Measurements from ENCODE around the gene ABR. TPM values are rescaled to one million over a fixed set of nuclear protein-coding genes. Genes with fewer than 3 reads are reported as not detected.
A peak's percentile ranks its signal among the peaks of the same experiment; 100 is the strongest.
"Not testable (repeated sequence)": the region's sequence is repeated elsewhere in the genome, so short reads cannot be mapped to it uniquely, and the experiment has no call there.

ABR gene
- total RNA-seq, 1 donor from 2014 or later, result 158 TPM

DNA sequence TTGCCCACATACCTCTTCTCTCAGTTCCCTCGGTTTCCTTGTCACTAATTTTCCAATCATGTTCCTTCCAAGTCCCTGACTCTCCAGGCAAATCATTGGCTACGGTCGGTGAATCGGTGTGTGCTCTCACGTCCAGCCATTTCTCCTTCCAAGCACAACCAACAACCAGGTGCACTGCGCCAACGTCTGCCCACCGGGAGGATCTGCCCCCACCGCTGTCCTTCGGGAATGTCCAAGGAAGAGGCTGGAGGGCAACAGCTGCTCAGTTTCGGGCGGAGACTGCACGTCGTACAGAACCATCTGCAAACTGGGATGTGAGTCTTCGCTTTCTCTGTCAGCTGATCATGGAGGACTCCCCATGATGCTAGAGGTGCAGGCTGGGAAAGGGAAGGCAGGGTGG, 191.8 kb downstream of the ABR start:
- DNase-seq (ENCODE audit: low spot score), result no peak
- intact Hi-C loops (cut with DNase I), result loop anchor here (10.0 kb wide), 1 partner anchor 273 kb away; the partner anchor contains the start of gene VPS53

DNA sequence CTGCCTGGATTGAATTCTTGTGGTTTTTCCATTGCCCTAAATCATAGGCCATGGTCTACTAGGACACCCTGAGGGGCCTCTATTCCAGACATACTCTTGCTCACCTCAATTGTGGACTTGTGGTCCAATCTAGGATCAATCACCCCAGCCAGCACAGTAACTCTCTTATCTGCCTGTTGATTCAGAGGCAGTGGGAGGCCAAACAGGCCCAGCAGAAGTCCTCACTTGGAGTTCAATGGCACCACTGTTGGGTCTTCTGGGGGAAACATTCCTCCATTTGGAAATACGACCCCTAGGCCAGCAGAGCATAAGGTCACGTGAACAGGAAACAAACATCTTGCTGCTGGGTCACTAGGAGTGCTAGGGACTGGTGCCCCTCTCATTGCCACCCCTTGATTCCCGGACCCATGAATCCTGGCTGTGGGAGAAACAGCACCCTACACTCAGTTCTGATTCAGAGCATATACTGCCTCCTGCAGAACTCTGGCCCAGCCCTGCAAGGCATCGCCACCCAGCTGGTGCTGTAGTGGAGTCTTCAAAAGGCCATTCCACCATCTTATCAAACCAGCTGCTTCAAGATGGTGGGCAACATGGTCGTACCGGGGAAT, 193.4 kb downstream of the ABR start:
- intact Hi-C loops (cut with DNase I), result loop anchor here (10.0 kb wide), 1 partner anchor 272 kb away; the partner anchor contains the start of gene VPS53

DNA sequence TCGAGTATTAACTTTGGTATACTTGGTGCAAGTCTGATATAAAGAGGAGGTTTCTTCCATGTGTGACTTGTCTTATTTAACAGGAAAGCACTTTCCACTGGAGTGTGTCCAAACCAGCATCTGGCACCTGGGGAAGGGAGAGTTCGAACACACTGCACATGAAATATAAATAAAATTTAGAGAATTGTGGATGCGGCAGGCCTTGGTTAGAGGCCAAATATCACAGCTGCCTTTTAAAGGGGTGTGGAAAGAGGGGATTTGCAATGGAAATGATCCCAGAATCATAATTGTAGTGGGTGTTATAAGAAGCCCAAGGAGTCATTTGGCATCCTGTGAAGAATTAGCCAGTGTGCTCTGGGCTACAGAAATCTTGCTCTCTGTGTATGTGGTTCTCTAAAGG, 195.9 kb downstream of the ABR start:
- no peak for DNase-seq (ENCODE audit: low spot score)
- intact Hi-C loops (cut with DNase I), result loop anchor here (10.0 kb wide), 1 partner anchor 269 kb away; the partner anchor contains the start of gene VPS53

More for the DNA sequence above, 193.4 kb downstream of the ABR start:
- DNase-seq (ENCODE audit: low spot score), result no peak

DNA sequence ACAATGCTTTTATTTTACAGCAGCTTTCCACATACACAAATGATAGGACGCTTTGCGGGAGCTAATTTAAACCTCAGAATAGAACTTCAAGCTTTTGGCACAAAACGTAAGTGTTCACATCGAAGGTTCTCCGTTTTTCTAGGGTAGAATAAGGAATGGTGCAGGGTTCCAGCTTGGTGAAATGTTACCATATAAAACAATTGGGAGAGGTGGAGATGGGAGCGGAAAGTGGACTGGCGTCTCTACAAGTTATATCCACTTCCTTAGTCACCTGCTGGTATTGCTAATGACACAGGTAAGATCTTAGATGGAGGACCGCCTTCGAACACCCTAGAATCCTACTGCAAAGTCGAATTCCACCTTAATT, 198.5 kb downstream of the ABR start:
- DNase-seq (ENCODE audit: low spot score), result no peak
- intact Hi-C loops (cut with DNase I), result loop anchor here (1.0 to 10.0 kb wide), 2 partner anchors 186 to 266 kb away; partner anchors contain the start of gene VPS53

DNA sequence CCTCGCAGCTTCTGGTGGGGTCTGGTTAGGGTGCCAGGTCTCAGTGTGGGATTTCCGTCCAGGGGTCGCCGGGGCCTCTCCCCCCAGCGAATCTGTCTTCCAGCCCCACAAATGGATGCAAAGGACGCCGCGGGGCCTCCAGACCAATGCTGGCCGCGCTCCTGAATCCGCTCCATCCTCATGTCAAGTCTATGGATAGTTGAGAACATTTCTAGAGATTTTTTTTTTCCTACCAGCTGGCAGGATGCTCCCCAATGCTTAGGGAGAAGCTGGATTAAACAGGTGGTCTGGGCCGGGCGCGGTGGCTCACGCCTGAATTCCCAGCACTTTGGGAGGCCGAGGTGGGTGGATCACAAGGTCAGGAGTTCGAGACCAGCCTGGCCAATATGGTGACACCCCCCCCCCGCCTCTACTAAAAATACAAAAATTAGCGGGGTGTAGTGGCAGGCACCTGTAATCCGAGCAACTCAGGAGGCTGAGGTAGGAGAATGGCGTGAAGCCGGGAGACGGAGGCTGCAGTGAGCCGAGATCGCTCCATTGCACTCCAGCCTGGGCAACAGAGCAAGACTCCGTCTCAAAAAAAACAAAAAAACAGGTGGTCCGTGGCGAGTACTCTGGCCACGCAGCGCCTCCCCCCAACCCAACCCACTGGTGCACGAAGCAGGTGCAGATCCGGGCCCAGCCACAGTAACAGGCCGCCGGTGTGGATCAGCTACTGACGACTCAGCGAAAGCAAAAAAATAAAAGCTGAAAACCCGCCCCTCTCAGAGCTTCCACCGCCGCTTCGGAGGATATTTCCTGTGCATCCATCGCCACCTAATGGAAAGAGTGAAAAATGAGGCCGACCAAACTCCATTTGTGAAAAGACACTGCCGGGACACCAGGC, 199.1 kb downstream of the ABR start:
- intact Hi-C loops (cut with DNase I), result loop anchor here (1.0 to 10.0 kb wide), 2 partner anchors 185 to 266 kb away; partner anchors contain the start of gene VPS53
- DNase-seq (ENCODE audit: low spot score), result peak; percentile 83

DNA sequence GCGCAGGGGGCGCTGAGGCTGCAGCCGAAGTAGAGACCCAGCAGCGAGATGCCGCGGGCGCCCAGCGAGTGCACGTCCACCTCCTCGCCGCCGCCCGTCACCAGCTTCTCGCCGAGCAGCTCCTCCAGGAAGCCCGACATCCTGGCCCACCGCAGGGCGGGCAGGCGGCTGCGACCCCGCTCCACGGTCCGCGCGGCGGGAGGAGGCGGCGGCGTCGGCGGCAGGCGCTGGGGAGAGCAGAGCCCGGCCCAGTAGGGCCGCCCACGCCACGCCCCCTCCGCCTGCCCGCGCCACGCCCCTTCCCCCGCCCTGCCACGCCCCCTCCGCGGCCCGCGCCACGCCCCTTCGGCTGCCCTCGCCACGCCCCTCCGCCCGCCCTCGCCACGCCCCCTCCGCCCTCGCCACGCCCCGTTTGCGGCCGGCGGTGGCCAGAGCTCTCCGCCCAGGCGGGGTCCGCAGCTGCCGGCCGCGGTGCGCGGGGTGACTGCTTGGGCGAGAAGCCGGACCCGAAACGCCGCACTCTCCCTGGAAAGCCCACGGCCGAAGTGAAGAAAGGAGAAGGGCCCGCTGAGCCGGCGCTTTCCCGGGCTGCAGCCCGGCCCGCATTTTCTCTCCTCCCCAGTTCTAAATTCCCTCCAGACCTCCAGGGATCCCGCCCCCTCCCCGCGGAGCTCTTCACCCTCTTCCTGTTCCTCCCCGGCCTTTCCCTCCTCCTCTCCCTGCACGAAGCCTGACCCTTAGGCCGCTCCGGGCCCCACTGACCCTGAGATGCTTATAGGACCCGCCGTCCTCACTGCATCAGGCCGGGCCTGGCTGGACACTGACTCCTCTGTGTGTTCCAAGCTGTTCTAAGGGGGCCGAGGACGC, 200.0 kb downstream of the ABR start, which contains the start of gene NXN:
Gene NXN, minus strand, starts transcription at position 238 of the 867 bp plus-strand sequence.
- intact Hi-C loops (cut with DNase I), result loop anchor here (2.0 to 10.0 kb wide), 3 partner anchors 65 to 265 kb away; partner anchors contain the start of gene VPS53
- DNase-seq (ENCODE audit: low spot score), result peak; percentile 98

DNA sequence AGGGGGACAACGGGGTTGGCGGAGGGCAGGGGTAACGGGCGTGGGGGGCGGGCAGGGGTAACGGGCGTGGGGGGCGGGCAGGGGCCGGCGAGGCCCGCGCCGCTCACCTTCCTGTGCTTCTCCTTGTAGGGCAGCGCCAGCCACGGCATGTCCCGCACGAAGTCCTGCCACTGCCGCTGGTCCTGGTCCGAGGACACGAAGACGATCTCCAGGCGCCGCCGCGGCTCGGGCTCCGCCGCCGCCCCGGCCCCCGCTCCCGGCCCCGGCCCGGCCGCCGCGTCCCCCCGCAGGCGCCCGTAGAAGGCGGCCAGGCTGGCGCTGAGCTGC, 200.6 kb downstream of the ABR start:
- no peak for DNase-seq (ENCODE audit: low spot score)
- intact Hi-C loops (cut with DNase I), result loop anchor here (2.0 to 10.0 kb wide), 2 partner anchors 64 to 98 kb away; no protein-coding TSS in a partner anchor

DNA sequence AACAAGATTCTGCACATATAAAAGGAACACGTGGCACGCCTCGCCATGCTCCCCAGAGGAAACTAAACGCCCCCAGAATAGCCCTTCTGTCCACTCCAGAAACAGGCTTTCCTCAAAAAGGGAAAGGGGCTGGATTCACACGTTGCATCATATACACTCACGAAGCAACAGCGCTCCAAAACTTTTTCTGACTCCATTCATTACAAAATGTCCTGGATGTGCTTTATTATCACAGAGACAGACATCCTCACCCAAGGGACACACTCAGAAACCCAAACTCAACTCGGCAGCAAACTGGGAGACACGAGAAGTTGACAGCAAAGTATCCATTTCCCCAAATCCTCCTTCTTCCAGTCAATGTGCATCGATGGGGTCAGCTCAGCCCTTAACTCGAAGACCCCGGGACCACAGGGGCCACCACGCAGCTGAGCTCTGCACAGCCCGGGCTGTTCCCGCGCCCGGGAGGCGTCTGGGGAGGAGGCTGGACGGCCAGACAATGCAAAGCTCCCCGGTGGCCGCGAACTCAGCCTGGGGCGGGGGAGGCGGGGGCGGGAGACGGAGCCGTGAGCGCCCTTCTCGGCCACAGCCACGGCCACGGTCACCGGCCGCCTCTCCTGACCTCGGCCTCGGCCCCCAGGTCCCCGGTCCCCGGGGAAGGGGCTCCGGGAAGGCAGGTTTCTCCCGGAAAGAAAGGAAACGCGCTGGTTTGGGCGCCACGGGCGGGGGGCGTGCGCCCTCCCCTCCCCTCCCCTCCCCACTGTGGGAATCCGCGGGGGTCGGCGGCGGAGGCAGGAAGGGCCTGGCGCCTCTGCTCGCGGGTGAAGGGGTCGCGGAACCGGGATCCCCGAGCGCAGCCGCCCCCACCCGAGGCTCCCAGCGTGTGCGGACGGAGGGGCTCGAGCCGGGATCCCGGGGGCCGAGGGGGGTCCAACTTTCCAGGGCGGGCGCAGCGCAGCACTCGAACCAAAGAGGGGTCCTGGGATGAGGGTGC, 201.4 kb downstream of the ABR start:
- DNase-seq (ENCODE audit: low spot score), result no peak
- intact Hi-C loops (cut with DNase I), result loop anchor here (2.0 to 10.0 kb wide), 2 partner anchors 64 to 98 kb away; no protein-coding TSS in a partner anchor

DNA sequence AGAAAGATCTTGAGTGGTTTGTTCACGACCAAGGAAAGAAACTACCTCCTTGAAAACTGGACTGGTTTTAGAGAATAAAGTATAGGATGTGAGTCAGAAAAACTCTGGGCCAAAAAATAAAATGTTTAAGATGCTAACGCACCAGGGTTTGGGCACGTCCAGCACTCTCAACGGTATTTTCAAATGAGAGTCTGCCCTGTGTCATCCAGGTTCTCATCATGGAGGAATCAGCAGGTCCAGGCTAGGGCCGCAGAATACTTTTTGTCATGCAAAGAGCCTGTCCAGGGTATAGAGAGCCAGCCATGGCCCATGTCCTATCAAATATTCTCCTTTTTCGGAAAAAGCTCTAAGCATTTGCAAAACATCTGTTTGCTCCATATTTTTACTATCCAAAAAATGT, 202.6 kb downstream of the ABR start:
- intact Hi-C loops (cut with DNase I), result loop anchor here (10.0 kb wide), 1 partner anchor 62 kb away; no protein-coding TSS in a partner anchor
- DNase-seq (ENCODE audit: low spot score), result no peak

DNA sequence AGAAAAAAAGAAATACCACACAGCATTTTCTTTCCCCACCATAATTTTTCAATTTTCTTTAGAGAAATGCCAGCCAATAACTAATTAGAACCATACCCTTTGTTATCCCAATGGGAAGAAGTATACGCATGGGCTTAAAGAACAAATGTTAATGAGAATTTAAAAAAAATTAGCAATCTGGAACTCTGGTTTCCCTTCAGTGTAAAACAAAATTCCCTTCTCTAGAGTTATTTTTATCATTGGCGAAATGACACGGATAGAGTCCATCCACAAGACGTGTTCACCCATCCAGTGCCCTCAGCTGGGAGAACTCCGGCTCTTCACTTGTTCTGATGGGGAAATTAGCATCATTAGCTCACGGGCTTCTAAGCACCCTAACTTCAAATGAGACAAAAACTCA, 203.5 kb downstream of the ABR start:
- intact Hi-C loops (cut with DNase I), result loop anchor here (10.0 kb wide), 1 partner anchor 62 kb away; no protein-coding TSS in a partner anchor
- DNase-seq (ENCODE audit: low spot score), result no peak

DNA sequence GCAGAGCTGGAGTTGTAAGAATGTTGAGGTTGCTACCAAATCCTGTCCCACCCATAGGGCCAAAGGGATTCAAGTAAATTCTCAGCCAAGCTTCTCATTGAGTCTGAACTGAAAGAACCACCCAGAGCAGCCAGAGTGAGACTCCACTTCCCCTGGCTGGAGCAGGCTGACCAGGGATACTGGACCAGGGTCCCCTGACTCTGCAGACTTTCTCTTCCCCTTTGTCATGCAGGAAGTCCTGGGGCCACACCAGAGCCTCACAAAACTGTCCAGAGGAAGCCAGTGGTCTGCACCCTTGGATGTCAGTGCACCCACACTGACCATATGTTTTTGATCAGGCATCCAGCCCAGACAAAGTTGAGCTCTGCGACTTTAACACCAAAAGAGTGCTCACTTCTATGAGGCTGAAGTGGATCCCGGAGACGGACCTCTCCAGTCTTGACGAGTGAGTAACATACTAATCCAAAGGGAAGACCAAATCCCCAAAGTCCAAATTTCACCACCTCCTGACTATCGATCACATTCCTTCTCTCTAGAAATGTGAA, 204.3 kb downstream of the ABR start:
- intact Hi-C loops (cut with DNase I), result loop anchor here (10.0 kb wide), 1 partner anchor 61 kb away; no protein-coding TSS in a partner anchor
- no peak for DNase-seq (ENCODE audit: low spot score)

DNA sequence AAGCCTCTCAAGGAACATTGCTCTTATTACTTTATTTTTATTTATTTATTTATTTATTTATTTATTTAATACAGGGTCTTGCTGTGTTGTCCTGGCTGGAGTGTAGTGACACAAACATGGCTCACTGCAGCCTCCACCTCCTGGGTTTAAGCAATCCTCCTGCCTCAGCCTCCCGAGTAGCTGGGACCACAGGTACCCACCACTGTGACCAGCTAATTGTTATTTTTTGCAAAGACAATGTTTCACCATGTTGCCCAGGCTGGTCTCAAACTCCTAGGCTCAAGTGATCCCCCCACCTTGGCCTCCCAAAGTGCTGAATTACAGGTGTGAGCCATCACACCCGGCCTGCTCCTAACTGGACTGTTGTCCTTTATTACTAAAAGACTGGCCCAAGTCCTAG, 205.0 kb downstream of the ABR start:
- intact Hi-C loops (cut with DNase I), result loop anchor here (10.0 kb wide), 1 partner anchor 60 kb away; no protein-coding TSS in a partner anchor
- not testable (repeated sequence) for DNase-seq (ENCODE audit: low spot score)

DNA sequence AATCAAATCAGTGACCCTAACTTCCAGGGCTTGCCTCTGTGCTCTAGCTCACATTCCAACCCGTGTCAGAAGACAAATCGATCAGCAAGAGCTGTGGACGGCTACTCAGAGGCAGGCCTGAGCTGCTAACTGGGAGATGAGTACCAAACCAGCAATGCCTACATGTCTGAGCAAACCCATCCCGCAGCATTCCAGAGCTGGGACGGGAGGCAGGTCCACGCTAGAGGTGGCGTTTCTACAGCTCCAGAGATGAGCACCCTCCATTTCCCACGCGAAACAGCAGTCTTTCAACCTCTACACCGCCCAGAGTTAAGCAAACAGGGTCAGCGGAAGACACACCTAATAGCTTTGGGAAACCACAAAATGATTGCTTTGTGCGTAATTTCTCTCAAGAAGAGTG, 206.7 kb downstream of the ABR start:
- intact Hi-C loops (cut with DNase I), result loop anchor here (10.0 kb wide), 1 partner anchor 58 kb away; no protein-coding TSS in a partner anchor
- DNase-seq (ENCODE audit: low spot score), result no peak

DNA sequence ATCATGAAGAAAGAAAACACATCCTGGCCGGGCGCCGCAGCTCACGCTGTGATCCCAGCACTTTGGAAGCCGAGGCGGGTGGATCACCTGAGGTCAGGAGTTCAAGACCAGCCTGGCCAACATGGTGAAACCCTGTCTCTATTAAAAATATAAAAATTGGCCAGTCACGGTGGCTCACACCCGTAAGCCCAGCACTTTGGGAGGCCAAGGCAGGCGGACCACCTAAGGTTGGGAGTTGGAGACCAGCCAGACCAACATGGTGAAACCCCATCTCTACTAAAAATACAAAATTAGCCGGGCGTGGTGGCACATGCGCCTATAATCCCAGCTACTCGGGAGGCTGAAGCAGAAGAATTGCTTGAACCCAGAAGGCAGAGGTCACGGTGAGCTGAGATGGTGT, 207.9 kb downstream of the ABR start:
- intact Hi-C loops (cut with DNase I), result loop anchor here (10.0 kb wide), 1 partner anchor 57 kb away; no protein-coding TSS in a partner anchor
- not testable (repeated sequence) for DNase-seq (ENCODE audit: low spot score)

DNA sequence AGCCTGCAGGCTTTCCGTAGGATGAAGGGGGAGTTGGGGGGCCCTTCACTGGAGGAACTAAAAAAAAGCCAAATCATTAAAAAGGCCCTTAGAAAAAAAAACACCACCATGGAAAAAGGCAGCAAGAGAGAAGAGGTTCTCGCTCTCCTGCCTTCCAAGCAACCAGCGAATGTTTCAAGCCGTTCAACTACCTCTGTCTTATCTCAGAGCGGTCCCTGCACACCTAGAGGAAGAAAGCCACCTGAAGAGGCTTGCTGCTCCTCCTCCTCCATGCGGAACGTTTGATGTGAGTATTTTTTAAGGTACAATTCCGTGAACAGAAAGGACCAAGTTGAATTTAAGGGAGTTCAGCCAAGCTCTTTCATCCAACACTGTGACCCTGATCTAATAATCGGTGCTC, 209.4 kb downstream of the ABR start:
- no peak for DNase-seq (ENCODE audit: low spot score)
- intact Hi-C loops (cut with DNase I), result loop anchor here (10.0 kb wide), 1 partner anchor 56 kb away; no protein-coding TSS in a partner anchor

DNA sequence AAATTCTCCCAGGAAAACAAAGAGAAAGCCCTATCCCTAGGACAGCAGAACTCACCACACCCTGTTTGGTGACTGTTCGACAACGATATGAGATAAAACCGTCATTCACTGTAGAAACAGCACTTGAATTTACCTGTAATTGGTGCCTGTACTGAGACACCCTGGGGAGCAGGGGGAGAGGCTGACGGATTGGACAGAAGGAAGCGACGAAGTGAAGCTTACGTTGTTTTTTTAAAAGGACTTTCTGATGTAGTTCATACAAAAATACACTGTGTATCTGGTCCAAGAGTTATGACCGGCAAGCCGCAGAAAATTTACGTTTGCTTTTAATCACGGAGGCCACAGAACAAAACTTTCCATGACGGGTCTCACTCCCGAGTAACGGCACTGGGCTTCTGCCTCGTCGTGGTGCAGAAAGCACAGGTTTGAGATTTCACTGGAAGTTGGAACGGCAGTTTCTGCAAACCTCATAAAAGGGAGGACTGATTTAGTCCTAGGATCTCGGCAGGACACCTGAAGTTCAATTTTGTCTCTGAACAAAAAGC, 209.9 kb downstream of the ABR start:
- intact Hi-C loops (cut with DNase I), result loop anchor here (10.0 kb wide), 1 partner anchor 55 kb away; no protein-coding TSS in a partner anchor
- no peak for DNase-seq (ENCODE audit: low spot score)

Measured in cardiac septum (tissue), 1 donor.